SJCRH30 (cell line): Measurements from ENCODE around the gene RFTN1. TPM values are rescaled to one million over a fixed set of nuclear protein-coding genes. Genes with fewer than 3 reads are reported as not detected.

ENCODE experiments used
- DNase-seq, 2 experiments: peaks; one replicate each; pipeline ENCODE4 v3.0.0-alpha.2; 2015 to 2020
- H3K27ac ChIP-seq: fragments of 250-450 bp; sonication (Bioruptor Pico); 2 replicates; pipeline ENCODE4 v1.5.1; 2020; ENCODE audit warnings: mild to moderate bottlenecking, moderate library complexity
- H3K27me3 ChIP-seq: fragments of 250-450 bp; sonication (Bioruptor Pico); 2 replicates; pipeline ENCODE4 v1.5.1; 2020; ENCODE audit warnings: mild to moderate bottlenecking, moderate library complexity
- H3K36me3 ChIP-seq: fragments of 250-450 bp; sonication (Bioruptor Pico); 2 replicates; pipeline ENCODE4 v1.5.1; 2020; ENCODE audit warnings: mild to moderate bottlenecking, moderate library complexity
- H3K4me1 ChIP-seq: fragments of 250-450 bp; sonication (Bioruptor Pico); 2 replicates; pipeline ENCODE4 v1.5.1; 2020; ENCODE audit warnings: mild to moderate bottlenecking, moderate library complexity
- H3K4me3 ChIP-seq: fragments of 250-450 bp; sonication (Bioruptor Pico); 2 replicates; pipeline ENCODE4 v1.5.1; 2020; ENCODE audit warnings: mild to moderate bottlenecking, moderate library complexity
- H3K9me3 ChIP-seq: fragments of 250-450 bp; sonication (Bioruptor Pico); replicated peaks from 2 replicates; pipeline ENCODE4 v1.5.1; 2020; ENCODE audit warnings: mild to moderate bottlenecking, moderate library complexity
- total RNA-seq: library from RNA; depleted of rRNA; stranded (reverse); fragments of >200 nt; shearing (Covaris generic); gene quantifications from 2 replicates; pipeline ENCODE4 v1.2.3, GENCODE V29; 2014

Gene RFTN1
- total RNA-seq, 1 experiment from 2014 or later, result 20.1 TPM

DNA sequence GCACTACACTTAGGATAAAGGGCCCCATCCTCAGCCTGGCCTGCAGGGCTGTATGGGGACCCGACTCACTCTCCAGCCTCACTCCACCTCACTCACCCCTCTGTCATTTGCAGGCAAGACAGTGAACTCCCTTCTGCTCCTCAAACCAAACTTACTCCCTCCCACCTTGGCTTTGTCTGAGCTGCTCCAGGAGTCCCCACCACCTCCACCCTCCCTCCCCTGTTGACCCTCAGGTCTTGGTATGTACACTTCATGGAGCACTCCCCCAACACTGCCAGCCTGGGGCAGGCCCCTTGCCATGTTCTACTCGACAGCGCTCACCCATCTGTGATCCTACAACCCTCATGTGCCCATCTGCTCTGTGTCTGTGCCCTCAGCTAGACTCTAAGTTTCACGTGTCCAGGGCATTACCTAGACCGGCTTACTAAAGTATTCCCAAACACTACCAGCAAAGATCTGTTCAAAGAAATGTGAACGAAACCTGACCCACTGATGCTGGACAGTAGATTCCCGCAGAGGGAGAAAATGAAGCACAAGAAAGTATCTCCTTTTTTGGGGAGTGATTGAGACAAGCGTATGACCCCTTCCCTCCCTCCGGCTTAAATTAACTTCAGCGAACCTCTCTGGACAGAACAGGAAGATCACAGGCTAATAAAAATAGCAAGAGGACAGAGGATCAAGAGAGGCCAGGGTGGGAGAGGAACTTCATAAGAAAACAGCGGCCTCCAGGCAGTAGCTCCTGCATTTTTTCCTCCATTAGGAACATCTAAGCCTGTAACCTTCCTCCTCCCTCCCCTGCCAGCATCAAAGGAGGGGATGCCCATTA lies 113.2 kb downstream of the RFTN1 start:
- H3K27ac ChIP-seq, result peak overlapping the region; percentile 71
- H3K27me3 ChIP-seq, result no peaks in the 10 kb centered on the region
- no peak for DNase-seq
- H3K4me3 ChIP-seq, result no peak overlapping the region
- H3K4me1 ChIP-seq, result peaks cover 21% of the 10 kb centered on the region
- no peaks in the 10 kb centered on the region for H3K9me3 ChIP-seq
- H3K36me3 ChIP-seq, result no peaks in the 10 kb centered on the region

DNA sequence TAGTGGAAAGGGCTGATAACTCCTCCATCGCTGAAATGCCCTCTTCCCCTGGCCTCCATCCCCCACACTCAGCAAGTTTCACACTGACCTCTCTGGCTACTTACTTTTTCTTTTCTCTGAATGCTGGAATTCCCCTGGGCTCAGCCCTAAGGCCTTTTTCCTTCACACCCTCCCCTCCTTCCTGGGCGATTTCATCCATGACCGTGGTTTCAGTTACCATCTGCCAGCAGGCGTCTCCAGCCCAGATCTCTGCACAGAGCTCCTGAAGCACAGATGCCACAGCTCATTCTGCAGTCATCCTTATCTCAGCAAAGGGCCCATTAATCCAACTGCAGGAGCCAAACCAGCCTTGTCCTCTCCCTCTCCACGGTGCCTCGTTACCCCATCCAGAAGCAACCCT lies 114.0 kb downstream of the RFTN1 start:
- H3K36me3 ChIP-seq, result no peaks in the 10 kb centered on the region
- H3K9me3 ChIP-seq, result no peaks in the 10 kb centered on the region
- H3K4me1 ChIP-seq, result peaks cover 21% of the 10 kb centered on the region
- no peaks in the 10 kb centered on the region for H3K27me3 ChIP-seq
- peak; percentile 87 to 94 for DNase-seq
- peak overlapping the region; percentile 71 for H3K27ac ChIP-seq
- H3K4me3 ChIP-seq, result peak overlapping the region; percentile 9; the same call in 1 of the 2 replicates

DNA sequence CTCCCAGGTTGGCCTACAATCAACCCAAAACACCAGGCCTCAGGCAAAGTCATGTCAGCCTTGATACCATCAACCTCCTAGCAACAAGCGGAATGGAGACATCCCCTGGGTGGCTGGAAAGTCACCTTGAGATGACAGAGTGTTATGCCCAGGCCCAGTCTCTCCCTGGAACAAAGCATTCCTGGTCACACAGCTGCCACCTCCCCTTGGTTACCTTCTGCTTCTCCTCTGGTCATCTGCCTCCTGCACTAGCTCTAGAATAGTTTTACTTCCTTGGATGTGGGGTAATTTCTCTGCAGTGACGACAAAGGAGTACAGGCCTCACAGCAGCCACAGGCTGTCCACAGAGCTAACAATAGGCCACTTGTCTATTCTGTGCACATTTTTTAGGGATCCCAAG lies 114.9 kb downstream of the RFTN1 start:
- no peak overlapping the region for H3K4me3 ChIP-seq
- peaks cover 21% of the 10 kb centered on the region for H3K4me1 ChIP-seq
- H3K27ac ChIP-seq, result peak overlapping the region; percentile 71
- no peaks in the 10 kb centered on the region for H3K36me3 ChIP-seq
- H3K27me3 ChIP-seq, result no peaks in the 10 kb centered on the region
- no peaks in the 10 kb centered on the region for H3K9me3 ChIP-seq
- peak in 1 of 2 experiments; percentile 58 for DNase-seq

DNA sequence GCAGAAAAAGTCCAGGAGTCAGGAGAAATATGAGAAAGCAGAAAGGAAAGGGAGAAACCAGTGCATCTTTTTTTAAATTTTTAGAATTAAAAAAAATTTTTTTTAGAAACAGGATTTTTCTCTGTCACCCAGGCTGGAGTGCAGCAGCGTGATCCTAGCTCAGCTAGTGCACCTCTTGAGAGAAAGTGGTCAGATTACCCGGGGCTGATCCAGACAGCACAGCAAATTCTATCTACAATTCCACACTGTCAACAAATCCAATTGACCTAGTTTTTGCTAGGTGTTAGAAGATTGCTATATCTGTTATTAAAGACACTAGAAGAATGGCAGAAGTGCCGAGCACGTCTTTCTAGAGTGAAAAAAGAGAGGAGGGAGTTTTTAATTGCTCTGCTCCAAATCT lies 117.3 kb downstream of the RFTN1 start:
- H3K27me3 ChIP-seq, result no peaks in the 10 kb centered on the region

DNA sequence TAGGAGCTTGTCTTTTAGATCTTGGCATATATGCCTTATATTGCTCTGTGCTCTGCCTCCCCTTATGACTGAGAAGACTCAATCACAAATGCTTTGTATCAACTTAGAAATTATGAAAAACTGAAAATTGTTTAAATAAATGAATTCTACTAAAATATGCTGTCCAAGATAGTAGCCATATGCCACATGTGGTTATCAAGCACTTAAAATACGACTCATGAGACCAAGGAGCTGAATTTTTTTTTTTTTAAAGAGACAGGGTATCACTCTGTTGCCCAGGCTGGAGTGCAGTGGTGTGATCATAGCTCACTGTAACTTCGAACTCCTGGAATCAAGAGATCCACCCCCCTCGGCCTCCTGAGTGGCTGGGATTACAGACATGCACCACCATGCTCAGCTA lies 118.3 kb downstream of the RFTN1 start:
- Histone ChIP-seq H3K9me3 (no peaks in the 10 kb centered on the region), H3K4me1 (peaks cover 17% of the 10 kb centered on the region)

More for the DNA sequence above, 117.3 kb downstream of the RFTN1 start:
- no peaks in the 10 kb centered on the region for H3K36me3 ChIP-seq
- no peak overlapping the region for H3K27ac ChIP-seq
- no peak overlapping the region for H3K4me3 ChIP-seq
- no peaks in the 10 kb centered on the region for H3K9me3 ChIP-seq
- no peak for DNase-seq
- H3K4me1 ChIP-seq, result peaks cover 21% of the 10 kb centered on the region

DNA sequence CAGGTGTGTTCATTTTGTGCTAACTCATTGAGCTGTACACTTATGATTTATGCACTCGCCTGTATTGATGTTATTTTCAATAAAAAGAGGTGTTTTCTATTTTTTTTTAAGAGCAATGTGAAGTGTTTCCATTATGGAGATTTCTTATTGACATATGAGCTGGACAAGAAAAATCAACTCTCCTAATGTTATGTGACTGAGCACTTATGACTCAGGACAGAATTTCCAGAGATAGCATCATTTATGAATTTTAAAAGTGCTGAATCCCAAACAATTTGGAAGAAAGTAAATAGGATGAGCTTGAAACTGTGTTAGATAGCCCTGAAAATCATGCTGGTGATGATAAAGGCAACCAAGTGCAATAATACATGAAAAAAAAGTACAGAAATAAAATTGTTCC lies 118.9 kb downstream of the RFTN1 start:
- no peak overlapping the region for H3K27ac ChIP-seq
- peaks cover 11% of the 10 kb centered on the region for H3K4me1 ChIP-seq
- H3K27me3 ChIP-seq, result no peaks in the 10 kb centered on the region
- no peaks in the 10 kb centered on the region for H3K36me3 ChIP-seq
- no peak overlapping the region for H3K4me3 ChIP-seq
- DNase-seq, result no peak
- H3K9me3 ChIP-seq, result no peaks in the 10 kb centered on the region

More for the DNA sequence above, 118.3 kb downstream of the RFTN1 start:
- DNase-seq, result no peak
- Histone ChIP-seq H3K27me3 (no peaks in the 10 kb centered on the region), H3K36me3 (no peaks in the 10 kb centered on the region), H3K27ac (no peak overlapping the region), H3K4me3 (no peak overlapping the region)

DNA sequence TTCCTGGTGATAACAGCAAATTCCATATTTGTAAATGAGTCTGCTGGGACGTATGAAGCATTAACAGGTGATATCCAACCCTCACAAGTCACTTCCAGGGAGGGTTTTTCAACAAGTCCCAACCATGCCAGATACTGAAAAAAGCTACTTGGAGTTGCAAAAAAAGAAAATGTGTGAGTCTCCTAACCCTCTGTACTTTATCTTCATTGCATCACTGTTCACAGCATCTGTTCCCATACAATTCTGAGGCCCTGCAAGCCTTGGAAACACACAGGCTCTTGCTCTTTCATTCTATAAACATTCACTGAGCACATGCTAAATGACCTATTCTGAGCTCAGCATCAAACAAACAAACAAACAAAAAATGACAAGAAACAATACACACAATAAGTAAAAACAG lies 120.8 kb downstream of the RFTN1 start:
- no peak for DNase-seq
- no peaks in the 10 kb centered on the region for H3K4me1 ChIP-seq
- H3K9me3 ChIP-seq, result no peaks in the 10 kb centered on the region
- H3K4me3 ChIP-seq, result no peak overlapping the region
- no peaks in the 10 kb centered on the region for H3K36me3 ChIP-seq
- no peaks in the 10 kb centered on the region for H3K27me3 ChIP-seq
- H3K27ac ChIP-seq, result no peak overlapping the region

DNA sequence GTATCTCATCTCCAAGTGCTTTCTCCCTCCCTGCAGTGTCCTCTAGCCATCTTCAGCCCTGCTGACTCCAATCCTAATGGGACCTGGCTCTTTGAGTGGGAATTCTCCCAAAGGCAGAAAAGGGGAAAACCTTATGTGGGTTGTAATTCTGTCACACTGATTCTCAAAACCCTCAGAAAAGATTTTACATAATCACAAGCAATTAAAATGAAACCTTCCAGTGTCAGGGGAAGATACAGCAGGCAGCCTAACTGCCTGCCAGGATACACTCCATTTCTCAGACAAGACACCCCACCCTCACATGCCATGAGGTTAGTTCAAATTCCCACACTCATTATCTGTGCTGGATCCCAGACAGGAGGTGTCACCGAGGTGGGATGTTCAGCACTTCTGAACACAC lies 121.4 kb downstream of the RFTN1 start:
- Histone ChIP-seq H3K27me3 (no peaks in the 10 kb centered on the region), H3K4me1 (no peaks in the 10 kb centered on the region), H3K4me3 (no peak overlapping the region), H3K9me3 (no peaks in the 10 kb centered on the region), H3K36me3 (no peaks in the 10 kb centered on the region), H3K27ac (no peak overlapping the region)
- no peak for DNase-seq

DNA sequence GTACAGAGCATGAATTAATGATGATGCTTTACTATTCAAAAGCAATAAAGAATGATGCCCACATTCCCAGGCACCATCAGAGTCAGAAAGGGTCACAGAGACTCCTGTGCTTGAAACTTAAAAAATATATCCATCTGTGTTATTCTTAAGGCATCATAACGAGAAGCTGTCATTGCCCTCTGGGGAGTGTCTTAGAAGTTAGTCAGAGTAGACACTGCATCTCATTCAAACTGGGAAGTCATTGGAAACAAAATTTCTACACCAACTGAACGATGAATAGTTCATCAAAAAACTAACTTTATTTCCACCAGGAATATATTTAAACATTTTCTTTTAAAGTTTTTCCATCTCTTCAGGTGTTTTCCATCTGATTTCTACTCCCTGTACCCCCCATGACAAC lies 122.9 kb downstream of the RFTN1 start:
- no peaks in the 10 kb centered on the region for H3K36me3 ChIP-seq
- H3K27ac ChIP-seq, result no peak overlapping the region
- no peaks in the 10 kb centered on the region for H3K4me1 ChIP-seq
- no peaks in the 10 kb centered on the region for H3K9me3 ChIP-seq
- H3K27me3 ChIP-seq, result no peaks in the 10 kb centered on the region
- no peak overlapping the region for H3K4me3 ChIP-seq
- no peak for DNase-seq

DNA sequence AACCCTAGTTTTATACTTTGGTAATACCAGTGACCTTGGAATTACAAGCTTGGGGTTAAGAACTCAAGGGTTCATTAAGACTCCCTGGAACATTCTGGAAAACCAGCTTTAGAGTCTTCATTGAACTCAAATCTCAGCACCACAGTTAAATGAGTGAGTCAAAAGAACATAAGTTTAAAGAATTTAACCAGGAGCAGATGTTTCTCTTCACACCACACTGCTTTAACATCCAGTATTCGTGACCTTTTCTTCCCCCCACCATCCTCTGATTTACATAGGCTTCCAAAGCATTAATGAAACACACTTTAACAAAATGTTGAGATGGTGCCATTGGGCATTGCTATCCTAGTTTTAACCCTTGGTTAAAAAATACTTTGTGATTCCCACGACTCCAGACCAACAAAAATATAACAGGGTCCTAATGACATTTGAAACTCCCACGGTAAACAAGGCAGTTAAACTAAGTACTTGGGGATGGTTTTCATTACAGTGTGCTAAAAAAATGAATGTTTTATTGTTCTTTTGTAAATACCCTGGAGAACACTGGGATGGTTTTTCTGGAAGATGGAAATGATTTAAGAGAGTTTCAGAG lies 124.6 kb downstream of the RFTN1 start:
- Histone ChIP-seq H3K9me3 (no peaks in the 10 kb centered on the region), H3K4me1 (no peaks in the 10 kb centered on the region), H3K27me3 (no peaks in the 10 kb centered on the region), H3K4me3 (no peak overlapping the region), H3K27ac (no peak overlapping the region), H3K36me3 (no peaks in the 10 kb centered on the region)
- DNase-seq, result no peak

DNA sequence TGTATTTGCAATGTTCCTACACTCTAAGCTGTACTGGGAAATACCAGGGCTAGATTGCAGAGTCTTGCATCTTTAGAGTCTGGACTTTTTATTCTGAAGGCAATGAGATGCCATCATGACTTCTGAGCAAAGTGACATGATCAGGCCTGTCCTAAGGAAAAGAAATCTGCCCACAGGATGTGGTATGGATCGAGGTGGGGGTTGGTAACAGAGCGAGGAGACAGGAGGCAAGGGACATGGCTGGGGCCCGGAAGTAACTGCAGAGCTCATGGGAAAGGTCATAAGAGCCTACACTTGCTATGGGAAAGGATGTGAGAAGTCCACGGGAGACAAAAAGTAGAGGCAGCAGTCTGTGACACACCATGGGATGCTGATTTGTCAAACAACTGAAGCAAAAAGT lies 126.9 kb downstream of the RFTN1 start:
- H3K36me3 ChIP-seq, result no peaks in the 10 kb centered on the region
- no peak overlapping the region for H3K4me3 ChIP-seq
- H3K27ac ChIP-seq, result no peak overlapping the region
- no peaks in the 10 kb centered on the region for H3K27me3 ChIP-seq
- no peaks in the 10 kb centered on the region for H3K9me3 ChIP-seq
- no peaks in the 10 kb centered on the region for H3K4me1 ChIP-seq
- DNase-seq, result no peak

DNA sequence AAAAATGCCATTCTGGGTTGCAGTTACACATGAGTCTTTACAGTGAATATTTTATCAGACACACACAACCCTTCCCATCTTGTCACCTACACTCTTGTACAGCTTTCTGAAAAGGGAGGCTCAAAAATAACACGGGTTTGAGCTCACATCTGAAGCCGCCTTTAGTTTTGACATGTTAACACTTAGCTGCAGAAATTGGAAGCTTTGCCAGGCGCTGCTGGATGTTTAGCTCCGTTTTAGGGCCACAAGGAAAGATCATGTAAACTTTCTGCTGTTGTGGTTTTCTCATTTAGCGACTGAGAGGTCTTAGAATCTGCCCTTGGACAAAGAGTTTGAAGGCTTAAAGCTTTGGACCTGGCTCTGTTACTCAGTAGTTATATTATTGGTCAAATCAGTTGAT lies 128.3 kb downstream of the RFTN1 start:
- H3K36me3 ChIP-seq, result no peaks in the 10 kb centered on the region
- no peak overlapping the region for H3K4me3 ChIP-seq
- H3K27me3 ChIP-seq, result no peaks in the 10 kb centered on the region
- no peaks in the 10 kb centered on the region for H3K9me3 ChIP-seq
- no peak for DNase-seq
- no peaks in the 10 kb centered on the region for H3K4me1 ChIP-seq
- no peak overlapping the region for H3K27ac ChIP-seq

DNA sequence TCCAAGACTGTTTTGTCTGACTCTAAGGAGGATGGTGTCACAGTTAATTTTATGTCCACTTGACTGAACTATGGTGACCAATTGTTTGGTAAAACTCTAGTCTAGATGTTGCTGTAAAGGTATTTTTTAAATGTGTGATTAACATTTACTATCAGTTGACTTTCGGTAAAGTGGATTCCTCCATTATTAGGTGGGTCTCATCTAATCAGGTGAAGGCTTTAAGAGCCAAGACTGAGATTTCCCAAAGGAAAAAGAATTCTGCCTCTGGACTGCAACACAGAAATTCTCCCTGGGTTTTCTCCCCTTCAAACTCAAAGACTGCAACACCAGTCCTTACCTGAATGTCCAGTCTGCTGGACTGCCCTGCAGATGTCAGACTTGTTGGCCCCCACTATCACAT lies 129.6 kb downstream of the RFTN1 start:
- no peak for DNase-seq
- H3K4me3 ChIP-seq, result no peak overlapping the region
- H3K9me3 ChIP-seq, result no peaks in the 10 kb centered on the region
- H3K4me1 ChIP-seq, result no peaks in the 10 kb centered on the region
- H3K27me3 ChIP-seq, result no peaks in the 10 kb centered on the region
- no peak overlapping the region for H3K27ac ChIP-seq
- H3K36me3 ChIP-seq, result no peaks in the 10 kb centered on the region

DNA sequence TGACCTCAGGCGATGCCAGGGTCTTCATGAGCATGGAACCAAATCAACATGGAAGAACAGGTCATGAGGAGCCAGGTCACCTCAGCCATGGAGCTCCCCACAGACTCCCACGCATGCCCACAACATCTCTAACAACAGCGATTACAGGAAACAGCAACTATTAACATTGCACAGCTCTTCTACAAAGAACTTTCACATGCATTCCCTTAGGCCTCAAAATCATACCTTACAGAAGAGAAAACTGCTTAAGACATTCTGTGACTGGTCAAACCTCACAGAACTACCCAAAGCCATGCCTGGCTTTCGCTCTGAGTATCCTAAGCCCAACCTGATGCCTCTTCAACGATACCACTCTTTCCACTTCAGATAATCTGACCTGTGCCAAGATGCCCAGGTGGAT lies 130.7 kb downstream of the RFTN1 start:
- H3K36me3 ChIP-seq, result no peaks in the 10 kb centered on the region
- DNase-seq, result no peak
- H3K27me3 ChIP-seq, result no peaks in the 10 kb centered on the region
- no peak overlapping the region for H3K4me3 ChIP-seq
- no peak overlapping the region for H3K27ac ChIP-seq
- peaks cover under 1% of the 10 kb centered on the region for H3K4me1 ChIP-seq
- no peaks in the 10 kb centered on the region for H3K9me3 ChIP-seq

DNA sequence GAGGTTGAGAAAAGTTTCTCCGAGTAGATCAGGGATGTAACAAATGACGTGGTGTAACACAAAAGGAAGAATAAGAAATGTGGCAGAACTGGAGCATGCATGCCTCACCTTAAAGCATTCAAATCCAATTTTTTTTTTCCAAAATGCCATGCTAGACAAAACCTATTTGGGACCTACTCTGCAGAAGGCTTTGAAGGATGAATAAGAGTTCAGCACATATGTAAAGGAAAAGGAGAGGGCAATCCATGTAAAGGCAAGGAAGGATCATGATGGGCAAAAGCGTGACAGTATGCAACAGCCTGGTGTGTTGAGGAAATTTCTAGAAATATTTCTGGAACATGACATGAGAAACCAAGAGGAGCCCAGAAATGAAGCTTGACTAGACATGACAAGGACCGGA lies 132.1 kb downstream of the RFTN1 start:
- Histone ChIP-seq H3K4me1 (peaks cover 15% of the 10 kb centered on the region), H3K27me3 (no peaks in the 10 kb centered on the region)
- no peak for DNase-seq

DNA sequence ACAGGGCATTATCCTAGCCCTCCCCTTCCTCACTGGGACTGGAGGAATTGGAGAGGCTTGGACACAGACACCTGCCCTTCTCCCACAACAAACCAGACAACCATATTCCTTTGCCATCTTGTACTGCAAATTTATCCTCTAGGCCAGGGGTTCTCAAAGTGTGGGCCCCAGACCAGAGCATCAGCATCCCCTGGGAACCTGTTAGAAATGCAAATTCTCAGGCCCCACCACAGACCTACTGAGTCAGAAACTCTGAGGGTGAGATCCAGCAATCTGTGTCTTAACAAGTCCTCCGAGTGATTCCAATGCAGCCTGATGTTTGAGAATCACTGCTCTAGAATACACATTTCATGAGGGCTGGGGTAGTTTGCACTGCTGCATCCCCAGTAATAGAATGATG lies 133.1 kb downstream of the RFTN1 start:
- Histone ChIP-seq H3K27me3 (no peaks in the 10 kb centered on the region), H3K4me1 (peaks cover 17% of the 10 kb centered on the region)

More for the DNA sequence above, 132.1 kb downstream of the RFTN1 start:
- Histone ChIP-seq H3K4me3 (no peak overlapping the region), H3K9me3 (no peaks in the 10 kb centered on the region), H3K27ac (no peak overlapping the region), H3K36me3 (no peaks in the 10 kb centered on the region)

More for the DNA sequence above, 133.1 kb downstream of the RFTN1 start:
- H3K9me3 ChIP-seq, result no peaks in the 10 kb centered on the region
- no peak overlapping the region for H3K4me3 ChIP-seq
- no peak for DNase-seq
- H3K27ac ChIP-seq, result no peak overlapping the region
- H3K36me3 ChIP-seq, result no peaks in the 10 kb centered on the region
